ENCODE data around the gene LRRC27. TPM values are rescaled to one million over a fixed set of nuclear protein-coding genes. Genes with fewer than 3 reads are reported as not detected.
"Not testable (repeated sequence)": the region's sequence is repeated elsewhere in the genome, so short reads cannot be mapped to it uniquely, and the experiment has no call there.

The LRRC27 gene
- total and polyA plus RNA-seq, 2 of the 4 experiments (the other 2 are of a cell fraction), result 3.8 to 5.3 TPM

- Histone ChIP-seq H2BK15ac (ENCODE audit: low read depth, low read length) (no peak overlapping the region), H2AK9ac (replicated peaks; ENCODE audit: low read depth, low read length, poor library complexity) (peak overlapping the region; percentile 26), H3K4ac (ENCODE audit: low read depth, low read length) (no peak overlapping the region), H3K4me1 (ENCODE audit: control insufficient read depth, insufficient read depth, low read length) (no peaks in the 10 kb centered on the region), H3K4me3 (ENCODE audit: insufficient read depth, low read depth, low read length) (no peak overlapping the region), H4K8ac (ENCODE audit: low read depth in 2 of 2, low read length in 2 of 2) (no peak overlapping the region), H3K9me1 (ENCODE audit: insufficient read depth, low read length) (no peaks in the 10 kb centered on the region), H2BK120ac (ENCODE audit: low read depth, low read length) (no peak overlapping the region), H3K27me3 (ENCODE audit: control insufficient read depth, insufficient read depth, low read length) (peaks cover 12% of the 10 kb centered on the region; the same call in 1 of the 2 replicates), H3K23ac (ENCODE audit: low read depth, low read length) (no peak overlapping the region), H4K5ac (ENCODE audit: low read depth, low read length) (no peak overlapping the region), H2AFZ (replicated peaks; ENCODE audit: low read length, poor library complexity) (no peak overlapping the region), H3K18ac (ENCODE audit: low read depth, low read length) (no peak overlapping the region), H3K56ac (ENCODE audit: extremely low read depth, insufficient read depth, low read length) (no peak overlapping the region), H2AK5ac (ENCODE audit: low read depth, low read length) (no peak overlapping the region), H2BK20ac (ENCODE audit: low read depth, low read length) (no peak overlapping the region), H4K20me1 (ENCODE audit: insufficient read depth, low read length) (no peaks in the 10 kb centered on the region), H3K27ac (ENCODE audit: insufficient read depth, low read length) (no peak overlapping the region), H3K36me3 (ENCODE audit: control insufficient read depth, insufficient read depth, low read length) (no peaks in the 10 kb centered on the region), H2BK5ac (ENCODE audit: low read depth, low read length, poor library complexity, severe bottlenecking) (no peak overlapping the region), H3K9ac (ENCODE audit: low read depth, low read length) (no peak overlapping the region), H3K9me3 (ENCODE audit: control insufficient read depth, insufficient read depth, low read length) (no peaks in the 10 kb centered on the region), H3K4me2 (ENCODE audit: low read depth, low read length) (no peak overlapping the region), H3K14ac (replicated peaks; ENCODE audit: low read depth, low read length) (no peak overlapping the region), H3K79me1 (ENCODE audit: low read depth in 1 of 2, low read length in 2 of 2) (no peaks in the 10 kb centered on the region), H4K91ac (ENCODE audit: insufficient read depth, low read depth, low read length) (no peak overlapping the region)
- no peak for TF ChIP-seq BHLHE40 (IDR thresholded peaks at IDR 0.05; ENCODE audit: low read depth, low read length)
- TF ChIP-seq CEBPB (IDR thresholded peaks at IDR 0.05; ENCODE audit: low read depth, low read length), result no peak
- intact Hi-C loops (cut with micrococcal nuclease), result no loop called here
- DNase-seq (no peak), ATAC-seq (ENCODE audit: low read depth) (no peak)
- POLR2A ChIA-PET (ENCODE audit: unreplicated experiment), result no interaction called here
- 72% methylated on average over 10 of the region's 23 CpGs; no CpG with 5 or more reads in 1 of the 2 experiments for WGBS, 2 experiments (ENCODE audit: extremely low coverage in 2 of 2, insufficient read length in 1 of 2)
- dilution Hi-C loops (cut with HindIII; ENCODE audit: low sequenced_read_pairs, unreplicated experiment), result no loop called here
- CTCF ChIA-PET, result interaction anchor here (1.0 kb wide), 1 partner anchor 12 kb away, joined by 3 read pairs; no protein-coding TSS in a partner anchor
- BruUV-seq (replicated peaks), result no TSS peak
- in situ Hi-C loops (cut with MboI; ENCODE audit: low sequenced_read_pairs), result no loop called here
These were observed 37.3 kb upstream of the LRRC27 start for GRCh38 chr10:132294561-132295318.

- intact Hi-C loops (cut with micrococcal nuclease); H2BK5ac ChIP-seq (ENCODE audit: low read depth, low read length, poor library complexity, severe bottlenecking); H2AFZ ChIP-seq (replicated peaks; ENCODE audit: low read length, poor library complexity); H4K91ac ChIP-seq (ENCODE audit: insufficient read depth, low read depth, low read length); H2BK20ac ChIP-seq (ENCODE audit: low read depth, low read length); H4K5ac ChIP-seq (ENCODE audit: low read depth, low read length); DNase-seq; H3K36me3 ChIP-seq (ENCODE audit: control insufficient read depth, insufficient read depth, low read length); in situ Hi-C loops (cut with MboI; ENCODE audit: low sequenced_read_pairs); H3K56ac ChIP-seq (ENCODE audit: extremely low read depth, insufficient read depth, low read length); H3K27ac ChIP-seq (ENCODE audit: insufficient read depth, low read length); H3K4me3 ChIP-seq (ENCODE audit: insufficient read depth, low read depth, low read length); H4K8ac ChIP-seq (ENCODE audit: low read depth in 2 of 2, low read length in 2 of 2); H2BK120ac ChIP-seq (ENCODE audit: low read depth, low read length); H3K9me1 ChIP-seq (ENCODE audit: insufficient read depth, low read length); BruUV-seq (replicated peaks); H3K14ac ChIP-seq (replicated peaks; ENCODE audit: low read depth, low read length); H4K20me1 ChIP-seq (ENCODE audit: insufficient read depth, low read length); H2AK9ac ChIP-seq (replicated peaks; ENCODE audit: low read depth, low read length, poor library complexity); H3K79me1 ChIP-seq (ENCODE audit: low read depth in 1 of 2, low read length in 2 of 2); H3K4me1 ChIP-seq (ENCODE audit: control insufficient read depth, insufficient read depth, low read length); H3K4ac ChIP-seq (ENCODE audit: low read depth, low read length); H3K23ac ChIP-seq (ENCODE audit: low read depth, low read length); dilution Hi-C loops (cut with HindIII; ENCODE audit: low sequenced_read_pairs, unreplicated experiment); H3K4me2 ChIP-seq (ENCODE audit: low read depth, low read length); H3K18ac ChIP-seq (ENCODE audit: low read depth, low read length); H2AK5ac ChIP-seq (ENCODE audit: low read depth, low read length); H3K9me3 ChIP-seq (ENCODE audit: control insufficient read depth, insufficient read depth, low read length); H3K9ac ChIP-seq (ENCODE audit: low read depth, low read length); POLR2A ChIA-PET (ENCODE audit: unreplicated experiment); H2BK15ac ChIP-seq (ENCODE audit: low read depth, low read length); ATAC-seq (ENCODE audit: low read depth): not testable (repeated sequence)
- H3K27me3 ChIP-seq (ENCODE audit: control insufficient read depth, insufficient read depth, low read length), result peaks cover 14% of the 10 kb centered on the region; the same call in 1 of the 2 replicates
- 97% methylated on average over 9 of the region's 23 CpGs; no CpG with 5 or more reads in 1 of the 2 experiments for WGBS, 2 experiments (ENCODE audit: extremely low coverage in 2 of 2, insufficient read length in 1 of 2)
- CTCF ChIA-PET, result interaction anchor here (1.0 kb wide), 1 partner anchor 12 kb away, joined by 3 read pairs; no protein-coding TSS in a partner anchor
These were observed 36.5 kb upstream of the LRRC27 start for GRCh38 chr10:132295481-132295880.
